Measurements from ENCODE around the gene VSIG10L. TPM values are rescaled to one million over a fixed set of nuclear protein-coding genes. Genes with fewer than 3 reads are reported as not detected.
A peak's percentile ranks its signal among the peaks of the same experiment; 100 is the strongest.

Gene VSIG10L
- total RNA-seq, 1 experiment from 2014 or later = 4.6 TPM

DNA sequence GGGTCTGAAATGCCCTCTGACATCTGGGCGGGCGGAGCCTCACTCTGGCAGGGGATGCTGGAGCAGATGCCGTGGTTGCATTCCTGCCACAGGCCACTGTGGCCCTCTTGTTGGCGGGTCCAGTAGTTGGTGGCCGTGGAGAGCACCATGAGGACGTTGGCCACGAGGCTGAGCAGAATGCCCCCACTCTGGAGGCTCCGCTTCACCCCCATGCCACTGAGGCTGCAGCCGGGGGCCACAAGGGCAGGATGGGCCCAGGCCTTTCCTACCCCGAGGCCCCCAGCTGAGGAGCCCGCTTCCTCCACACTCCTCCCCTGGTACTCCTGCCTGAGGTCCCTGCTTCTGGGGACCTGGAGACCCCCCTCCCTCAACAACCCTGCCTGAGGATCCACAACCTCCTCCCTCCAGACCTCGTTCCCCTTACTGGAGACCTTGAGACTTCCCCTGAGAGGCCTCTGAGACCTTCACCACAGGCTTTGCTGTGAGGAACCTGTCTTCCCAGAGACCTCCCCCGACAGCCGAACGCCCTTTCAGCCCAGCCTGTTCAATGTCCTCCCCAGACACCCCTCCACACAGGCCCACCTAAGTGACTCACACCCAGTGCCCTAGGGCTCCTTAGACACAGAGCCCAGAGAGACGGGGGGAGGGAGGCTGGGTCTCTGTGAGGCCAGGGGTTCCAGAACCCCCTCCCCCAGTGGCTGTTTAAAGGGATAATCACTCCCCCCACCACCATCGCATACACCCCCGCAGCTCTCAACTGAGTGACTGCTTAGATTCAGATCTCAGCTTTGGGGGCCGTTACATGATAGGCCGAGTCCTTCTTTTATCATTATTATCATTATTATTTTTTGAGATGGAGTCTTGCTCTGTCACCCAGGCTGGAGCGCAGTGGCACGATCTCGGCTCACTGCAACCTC is 26.7 kb upstream of the VSIG10L start, which contains the start of gene CLDND2:
Gene CLDND2, minus strand, starts transcription at position 638 of the 917 bp plus-strand sequence. Its CDS starts 426 bp downstream, at position 212.
- Histone ChIP-seq H3K4me1 (ENCODE audit: control insufficient read depth in 1 of 2, insufficient read depth in 2 of 2, low read length in 2 of 2) (peaks cover 19 to 35% of the 10 kb centered on the region in 2 experiments), H3K9me2 (ENCODE audit: insufficient read depth) (no peaks in the 10 kb centered on the region), H3K27me3 (ENCODE audit: insufficient read depth, low read length) (no peaks in the 10 kb centered on the region), H3K9ac (ENCODE audit: low read length) (peak within 1 kb of the TSS; percentile 96), H3K79me2 (ENCODE audit: insufficient read depth, low read length) (peaks cover 28% of the 10 kb centered on the region), H3K27ac (ENCODE audit: low read depth, low read length) (peak within 1 kb of the TSS; percentile 83), H2AFZ (ENCODE audit: low read depth, low read length, poor library complexity, severe bottlenecking) (peak within 1 kb of the TSS; percentile 67), H3K9me3 (ENCODE audit: control insufficient read depth in 1 of 2, insufficient read depth in 1 of 2, low read depth in 1 of 2, low read length in 2 of 2) (no peaks in the 10 kb centered on the region), H3K36me3 (ENCODE audit: control insufficient read depth in 1 of 2, insufficient read depth in 2 of 2, low read length in 2 of 2) (no peaks in the 10 kb centered on the region), H3K4me3 (replicated peaks in 1 of 2; ENCODE audit: low read depth in 1 of 2, low read length in 2 of 2) (peak within 1 kb of the TSS; percentile 78 to 94), H3K4me2 (ENCODE audit: low read length) (peak within 1 kb of the TSS; percentile 88), H4K20me1 (ENCODE audit: insufficient read depth) (no peaks in the 10 kb centered on the region)
- intact Hi-C loops (cut with micrococcal nuclease) = no loop called here
- ATAC-seq = no peak
- CTCF ChIA-PET = interaction anchor here (0.7 to 1.1 kb wide), 3 partner anchors 10 to 29 kb away, joined by 3 to 12 read pairs (median 3); no protein-coding TSS in a partner anchor
- DNase-seq (ENCODE audit: low read depth, low spot score) = no peak
- BruUV-seq (replicated peaks) = no TSS peak
- TF ChIP-seq POLR2A (IDR thresholded peaks at IDR 0.05; ENCODE audit: borderline replicate concordance, extremely low read depth, insufficient read depth, insufficient read length) = no peak
- TF ChIP-seq CEBPB (IDR thresholded peaks at IDR 0.05; ENCODE audit: low read depth) = no peak
- TF ChIP-seq, protein P1, sequence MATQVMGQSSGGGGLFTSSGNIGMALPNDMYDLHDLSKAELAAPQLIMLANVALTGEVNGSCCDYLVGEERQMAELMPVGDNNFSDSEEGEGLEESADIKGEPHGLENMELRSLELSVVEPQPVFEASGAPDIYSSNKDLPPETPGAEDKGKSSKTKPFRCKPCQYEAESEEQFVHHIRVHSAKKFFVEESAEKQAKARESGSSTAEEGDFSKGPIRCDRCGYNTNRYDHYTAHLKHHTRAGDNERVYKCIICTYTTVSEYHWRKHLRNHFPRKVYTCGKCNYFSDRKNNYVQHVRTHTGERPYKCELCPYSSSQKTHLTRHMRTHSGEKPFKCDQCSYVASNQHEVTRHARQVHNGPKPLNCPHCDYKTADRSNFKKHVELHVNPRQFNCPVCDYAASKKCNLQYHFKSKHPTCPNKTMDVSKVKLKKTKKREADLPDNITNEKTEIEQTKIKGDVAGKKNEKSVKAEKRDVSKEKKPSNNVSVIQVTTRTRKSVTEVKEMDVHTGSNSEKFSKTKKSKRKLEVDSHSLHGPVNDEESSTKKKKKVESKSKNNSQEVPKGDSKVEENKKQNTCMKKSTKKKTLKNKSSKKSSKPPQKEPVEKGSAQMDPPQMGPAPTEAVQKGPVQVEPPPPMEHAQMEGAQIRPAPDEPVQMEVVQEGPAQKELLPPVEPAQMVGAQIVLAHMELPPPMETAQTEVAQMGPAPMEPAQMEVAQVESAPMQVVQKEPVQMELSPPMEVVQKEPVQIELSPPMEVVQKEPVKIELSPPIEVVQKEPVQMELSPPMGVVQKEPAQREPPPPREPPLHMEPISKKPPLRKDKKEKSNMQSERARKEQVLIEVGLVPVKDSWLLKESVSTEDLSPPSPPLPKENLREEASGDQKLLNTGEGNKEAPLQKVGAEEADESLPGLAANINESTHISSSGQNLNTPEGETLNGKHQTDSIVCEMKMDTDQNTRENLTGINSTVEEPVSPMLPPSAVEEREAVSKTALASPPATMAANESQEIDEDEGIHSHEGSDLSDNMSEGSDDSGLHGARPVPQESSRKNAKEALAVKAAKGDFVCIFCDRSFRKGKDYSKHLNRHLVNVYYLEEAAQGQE (IDR thresholded peaks at IDR 0.05; ENCODE audit: low read depth) = no peak
- peak; percentile 38; the same call in 1 of the 2 replicates for TF ChIP-seq ZFX (IDR thresholded peaks at IDR 0.05)
- TF ChIP-seq, protein P2, sequence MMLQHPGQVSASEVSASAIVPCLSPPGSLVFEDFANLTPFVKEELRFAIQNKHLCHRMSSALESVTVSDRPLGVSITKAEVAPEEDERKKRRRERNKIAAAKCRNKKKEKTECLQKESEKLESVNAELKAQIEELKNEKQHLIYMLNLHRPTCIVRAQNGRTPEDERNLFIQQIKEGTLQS (IDR thresholded peaks at IDR 0.05) = no peak
- TF ChIP-seq EZH2phosphoT487 (IDR thresholded peaks at IDR 0.05; ENCODE audit: borderline replicate concordance) = no peak
- no peak for TF ChIP-seq JUND (IDR thresholded peaks at IDR 0.05)
- TF ChIP-seq, protein P3, sequence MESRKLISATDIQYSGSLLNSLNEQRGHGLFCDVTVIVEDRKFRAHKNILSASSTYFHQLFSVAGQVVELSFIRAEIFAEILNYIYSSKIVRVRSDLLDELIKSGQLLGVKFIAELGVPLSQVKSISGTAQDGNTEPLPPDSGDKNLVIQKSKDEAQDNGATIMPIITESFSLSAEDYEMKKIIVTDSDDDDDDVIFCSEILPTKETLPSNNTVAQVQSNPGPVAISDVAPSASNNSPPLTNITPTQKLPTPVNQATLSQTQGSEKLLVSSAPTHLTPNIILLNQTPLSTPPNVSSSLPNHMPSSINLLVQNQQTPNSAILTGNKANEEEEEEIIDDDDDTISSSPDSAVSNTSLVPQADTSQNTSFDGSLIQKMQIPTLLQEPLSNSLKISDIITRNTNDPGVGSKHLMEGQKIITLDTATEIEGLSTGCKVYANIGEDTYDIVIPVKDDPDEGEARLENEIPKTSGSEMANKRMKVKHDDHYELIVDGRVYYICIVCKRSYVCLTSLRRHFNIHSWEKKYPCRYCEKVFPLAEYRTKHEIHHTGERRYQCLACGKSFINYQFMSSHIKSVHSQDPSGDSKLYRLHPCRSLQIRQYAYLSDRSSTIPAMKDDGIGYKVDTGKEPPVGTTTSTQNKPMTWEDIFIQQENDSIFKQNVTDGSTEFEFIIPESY (IDR thresholded peaks at IDR 0.05; ENCODE audit: extremely low read depth, insufficient replicate concordance, low read length) = no peak
- RAD21 ChIA-PET (ENCODE audit: low non-redundant PET in 1 of 2, low total read pairs in 2 of 2, uncharacterized antibody in 2 of 2, unreplicated experiment in 2 of 2) = no interaction called here
- POLR2A ChIA-PET = interaction anchor here (1.1 to 1.5 kb wide), 3 partner anchors 9 to 29 kb away, joined by 4 to 12 read pairs (median 7); no protein-coding TSS in a partner anchor

All from HCT116 (cell line).